AG09309 (cell line): Measurements from ENCODE around the gene C19orf47.

ENCODE experiments used
- DNase-seq: peaks from one replicate; pipeline ENCODE4 v3.0.0-alpha.2; 2010; ENCODE audit warnings: low read depth
- H3K4me3 ChIP-seq: 2 replicates; pipeline ENCODE4 v1.5.1; 2011; ENCODE audit warnings: mild to moderate bottlenecking, low read depth, low read length, moderate library complexity; ENCODE audit not compliant: control insufficient read depth
- CTCF ChIP-seq: IDR thresholded peaks from 2 replicates; pipeline ENCODE4 v1.5.1; 2011; ENCODE audit warnings: mild to moderate bottlenecking, low read depth, low read length, inconsistent platforms; ENCODE audit not compliant: insufficient read depth, control insufficient read depth; ENCODE audit errors: missing control alignments

The C19orf47 gene

GRCh38 chr19:40366697-40367561 lies 18.7 kb upstream of the C19orf47 start:
- no peak for DNase-seq

GRCh38 chr19:40365613-40366401 lies 17.6 kb upstream of the C19orf47 start:
- no peak for DNase-seq
- TF ChIP-seq CTCF = no peak
- no peak overlapping the region for H3K4me3 ChIP-seq

More at GRCh38 chr19:40366697-40367561, 18.7 kb upstream of the C19orf47 start:
- H3K4me3 ChIP-seq = no peak overlapping the region
- TF ChIP-seq CTCF = no peak

- DNase-seq = no peak
- no peak for TF ChIP-seq CTCF
- H3K4me3 ChIP-seq = no peak overlapping the region
These were observed 16.8 kb upstream of the C19orf47 start for GRCh38 chr19:40365010-40365409.

- TF ChIP-seq CTCF = no peak
- DNase-seq = no peak
- H3K4me3 ChIP-seq = no peak overlapping the region
These were observed 14.9 kb upstream of the C19orf47 start for GRCh38 chr19:40363069-40363468.

GRCh38 chr19:40362160-40362559 lies 14.0 kb upstream of the C19orf47 start:
- no peak overlapping the region for H3K4me3 ChIP-seq
- DNase-seq = no peak
- no peak for TF ChIP-seq CTCF

GRCh38 chr19:40360708-40361241 lies 12.6 kb upstream of the C19orf47 start:
- no peak for DNase-seq
- no peak overlapping the region for H3K4me3 ChIP-seq
- no peak for TF ChIP-seq CTCF
